ENCODE measurements around the gene PLA2G6. TPM values are rescaled to one million over a fixed set of nuclear protein-coding genes. Genes with fewer than 3 reads are reported as not detected.
"Not testable (repeated sequence)": the region's sequence is repeated elsewhere in the genome, so short reads cannot be mapped to it uniquely, and the experiment has no call there.

PLA2G6 gene
- total and polyA plus RNA-seq, 2 of the 4 experiments (the other 2 are of a cell fraction): 6.1 to 10.3 TPM

GRCh38 chr22:38148245-38148644 lies 33.4 kb downstream of the PLA2G6 start:
- Histone ChIP-seq H4K5ac (ENCODE audit: low read depth, low read length) (no peak overlapping the region; the same call in 1 of the 2 replicates), H2BK20ac (ENCODE audit: low read depth, low read length) (no peak overlapping the region), H3K9me1 (ENCODE audit: insufficient read depth, low read length) (peaks cover 13% of the 10 kb centered on the region), H4K8ac (ENCODE audit: low read depth in 2 of 2, low read length in 2 of 2) (no peak overlapping the region), H3K4me1 (ENCODE audit: control insufficient read depth, insufficient read depth, low read length) (peaks cover 10% of the 10 kb centered on the region), H3K9ac (ENCODE audit: low read depth, low read length) (no peak overlapping the region), H3K27ac (ENCODE audit: insufficient read depth, low read length) (no peak overlapping the region), H3K18ac (ENCODE audit: low read depth, low read length) (no peak overlapping the region), H2BK120ac (ENCODE audit: low read depth, low read length) (no peak overlapping the region), H2AFZ (replicated peaks; ENCODE audit: low read length, poor library complexity) (no peak overlapping the region), H3K56ac (ENCODE audit: extremely low read depth, insufficient read depth, low read length) (no peak overlapping the region), H2AK9ac (replicated peaks; ENCODE audit: low read depth, low read length, poor library complexity) (no peak overlapping the region), H3K36me3 (ENCODE audit: control insufficient read depth, insufficient read depth, low read length) (no peaks in the 10 kb centered on the region), H3K23ac (ENCODE audit: low read depth, low read length) (no peak overlapping the region), H4K91ac (ENCODE audit: insufficient read depth, low read depth, low read length) (no peak overlapping the region), H3K4me2 (ENCODE audit: low read depth, low read length) (no peak overlapping the region), H3K27me3 (ENCODE audit: control insufficient read depth, insufficient read depth, low read length) (peaks cover 1% of the 10 kb centered on the region; the same call in 1 of the 2 replicates), H4K20me1 (ENCODE audit: insufficient read depth, low read length) (no peaks in the 10 kb centered on the region; the same call in 1 of the 2 replicates), H3K4ac (ENCODE audit: low read depth, low read length) (no peak overlapping the region; the same call in 1 of the 2 replicates), H3K79me1 (ENCODE audit: low read depth in 1 of 2, low read length in 2 of 2) (no peaks in the 10 kb centered on the region), H2AK5ac (ENCODE audit: low read depth, low read length) (peak overlapping the region; percentile 3; the same call in 1 of the 2 replicates), H3K9me3 (ENCODE audit: control insufficient read depth, insufficient read depth, low read length) (peaks cover 3% of the 10 kb centered on the region; the same call in 1 of the 2 replicates), H3K4me3 (ENCODE audit: insufficient read depth, low read depth, low read length) (no peak overlapping the region), H2BK5ac (ENCODE audit: low read depth, low read length, poor library complexity, severe bottlenecking) (no peak overlapping the region), H2BK15ac (ENCODE audit: low read depth, low read length) (no peak overlapping the region), H3K14ac (replicated peaks; ENCODE audit: low read depth, low read length) (no peak overlapping the region)
- TF ChIP-seq, protein P1, sequence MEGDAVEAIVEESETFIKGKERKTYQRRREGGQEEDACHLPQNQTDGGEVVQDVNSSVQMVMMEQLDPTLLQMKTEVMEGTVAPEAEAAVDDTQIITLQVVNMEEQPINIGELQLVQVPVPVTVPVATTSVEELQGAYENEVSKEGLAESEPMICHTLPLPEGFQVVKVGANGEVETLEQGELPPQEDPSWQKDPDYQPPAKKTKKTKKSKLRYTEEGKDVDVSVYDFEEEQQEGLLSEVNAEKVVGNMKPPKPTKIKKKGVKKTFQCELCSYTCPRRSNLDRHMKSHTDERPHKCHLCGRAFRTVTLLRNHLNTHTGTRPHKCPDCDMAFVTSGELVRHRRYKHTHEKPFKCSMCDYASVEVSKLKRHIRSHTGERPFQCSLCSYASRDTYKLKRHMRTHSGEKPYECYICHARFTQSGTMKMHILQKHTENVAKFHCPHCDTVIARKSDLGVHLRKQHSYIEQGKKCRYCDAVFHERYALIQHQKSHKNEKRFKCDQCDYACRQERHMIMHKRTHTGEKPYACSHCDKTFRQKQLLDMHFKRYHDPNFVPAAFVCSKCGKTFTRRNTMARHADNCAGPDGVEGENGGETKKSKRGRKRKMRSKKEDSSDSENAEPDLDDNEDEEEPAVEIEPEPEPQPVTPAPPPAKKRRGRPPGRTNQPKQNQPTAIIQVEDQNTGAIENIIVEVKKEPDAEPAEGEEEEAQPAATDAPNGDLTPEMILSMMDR (conservative IDR thresholded peaks at IDR 0.05; ENCODE audit: low read depth, low read length): no peak
- peak; percentile 69 for TF ChIP-seq FOS (IDR thresholded peaks at IDR 0.05; ENCODE audit: low read depth, low read length)
- intact Hi-C loops (cut with micrococcal nuclease) (no loop called here), dilution Hi-C loops (cut with HindIII; ENCODE audit: low sequenced_read_pairs, unreplicated experiment) (no loop called here), in situ Hi-C loops (cut with MboI; ENCODE audit: low sequenced_read_pairs) (no loop called here)
- peak; percentile 56 for ATAC-seq (ENCODE audit: low read depth)
- peak; percentile 66 for DNase-seq
- BruUV-seq (replicated peaks): no TSS peak
- ChIA-PET CTCF (no interaction called here), POLR2A (ENCODE audit: unreplicated experiment) (no interaction called here)
- WGBS, 2 experiments (ENCODE audit: extremely low coverage in 2 of 2, insufficient read length in 1 of 2): 63% methylated on average over 2 of the region's 5 CpGs; no CpG with 5 or more reads in 1 of the 2 experiments

DNA sequence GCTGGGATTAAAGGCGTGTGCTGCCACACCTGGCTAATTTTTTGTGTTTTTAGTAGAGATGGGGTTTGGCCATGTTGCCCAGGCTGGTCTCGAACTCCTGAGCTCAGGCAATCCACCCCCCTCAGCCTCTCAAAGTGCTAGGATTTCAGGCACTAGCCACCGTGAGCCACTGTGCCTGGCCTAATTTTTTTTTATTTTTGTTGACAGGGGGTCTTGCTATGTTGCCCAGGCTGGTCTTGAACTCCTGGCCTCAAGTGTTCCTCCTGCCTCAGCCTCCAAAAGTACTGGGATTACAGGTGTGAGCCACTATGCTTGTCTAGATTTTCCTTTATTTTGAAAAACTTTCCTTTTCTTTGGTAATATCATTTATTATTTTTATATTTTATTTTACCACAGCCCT lies 35.5 kb downstream of the PLA2G6 start:
- H2BK5ac ChIP-seq (ENCODE audit: low read depth, low read length, poor library complexity, severe bottlenecking); H4K5ac ChIP-seq (ENCODE audit: low read depth, low read length); ATAC-seq (ENCODE audit: low read depth); intact Hi-C loops (cut with micrococcal nuclease); H3K18ac ChIP-seq (ENCODE audit: low read depth, low read length); dilution Hi-C loops (cut with HindIII; ENCODE audit: low sequenced_read_pairs, unreplicated experiment); CTCF ChIA-PET; H3K23ac ChIP-seq (ENCODE audit: low read depth, low read length); H3K79me1 ChIP-seq (ENCODE audit: low read depth in 1 of 2, low read length in 2 of 2); H2BK120ac ChIP-seq (ENCODE audit: low read depth, low read length); H4K91ac ChIP-seq (ENCODE audit: insufficient read depth, low read depth, low read length); H2BK15ac ChIP-seq (ENCODE audit: low read depth, low read length); in situ Hi-C loops (cut with MboI; ENCODE audit: low sequenced_read_pairs); H3K4me3 ChIP-seq (ENCODE audit: insufficient read depth, low read depth, low read length); H3K56ac ChIP-seq (ENCODE audit: extremely low read depth, insufficient read depth, low read length); H3K9me3 ChIP-seq (ENCODE audit: control insufficient read depth, insufficient read depth, low read length); H3K4me2 ChIP-seq (ENCODE audit: low read depth, low read length); H2AK9ac ChIP-seq (replicated peaks; ENCODE audit: low read depth, low read length, poor library complexity); BruUV-seq (replicated peaks); H4K20me1 ChIP-seq (ENCODE audit: insufficient read depth, low read length); POLR2A ChIA-PET (ENCODE audit: unreplicated experiment); H3K27me3 ChIP-seq (ENCODE audit: control insufficient read depth, insufficient read depth, low read length); H4K8ac ChIP-seq (ENCODE audit: low read depth in 2 of 2, low read length in 2 of 2); H3K14ac ChIP-seq (replicated peaks; ENCODE audit: low read depth, low read length); H3K4ac ChIP-seq (ENCODE audit: low read depth, low read length); H2AFZ ChIP-seq (replicated peaks; ENCODE audit: low read length, poor library complexity); H3K27ac ChIP-seq (ENCODE audit: insufficient read depth, low read length); H2BK20ac ChIP-seq (ENCODE audit: low read depth, low read length); H3K9ac ChIP-seq (ENCODE audit: low read depth, low read length); H3K4me1 ChIP-seq (ENCODE audit: control insufficient read depth, insufficient read depth, low read length); H3K36me3 ChIP-seq (ENCODE audit: control insufficient read depth, insufficient read depth, low read length); DNase-seq: not testable (repeated sequence)
- peaks cover 13% of the 10 kb centered on the region for H3K9me1 ChIP-seq (ENCODE audit: insufficient read depth, low read length)
- peak overlapping the region; percentile 52; the same call in 1 of the 2 replicates for H2AK5ac ChIP-seq (ENCODE audit: low read depth, low read length)
- WGBS, 2 experiments (ENCODE audit: extremely low coverage in 2 of 2, insufficient read length in 1 of 2): no CpG with 5 or more reads among the region's 3 CpGs

All from IMR-90 (cell line).